Stimulated activated CD8-positive, alpha-beta memory T cell treated with anti-CD3 and anti-CD28 coated beads, Interleukin-2, amount 100 ng/mL, for 1 hour (primary cell): ENCODE data around the gene ZFYVE28.
"Not testable (repeated sequence)": the region's sequence is repeated elsewhere in the genome, so short reads cannot be mapped to it uniquely, and the experiment has no call there.

ENCODE experiments used
- DNase-seq, 2 donors: peaks; one replicate each; pipeline ENCODE4 v3.0.0-alpha.2; 2020; ENCODE audit warnings: low read depth in 2 of 2

The ZFYVE28 gene

DNA sequence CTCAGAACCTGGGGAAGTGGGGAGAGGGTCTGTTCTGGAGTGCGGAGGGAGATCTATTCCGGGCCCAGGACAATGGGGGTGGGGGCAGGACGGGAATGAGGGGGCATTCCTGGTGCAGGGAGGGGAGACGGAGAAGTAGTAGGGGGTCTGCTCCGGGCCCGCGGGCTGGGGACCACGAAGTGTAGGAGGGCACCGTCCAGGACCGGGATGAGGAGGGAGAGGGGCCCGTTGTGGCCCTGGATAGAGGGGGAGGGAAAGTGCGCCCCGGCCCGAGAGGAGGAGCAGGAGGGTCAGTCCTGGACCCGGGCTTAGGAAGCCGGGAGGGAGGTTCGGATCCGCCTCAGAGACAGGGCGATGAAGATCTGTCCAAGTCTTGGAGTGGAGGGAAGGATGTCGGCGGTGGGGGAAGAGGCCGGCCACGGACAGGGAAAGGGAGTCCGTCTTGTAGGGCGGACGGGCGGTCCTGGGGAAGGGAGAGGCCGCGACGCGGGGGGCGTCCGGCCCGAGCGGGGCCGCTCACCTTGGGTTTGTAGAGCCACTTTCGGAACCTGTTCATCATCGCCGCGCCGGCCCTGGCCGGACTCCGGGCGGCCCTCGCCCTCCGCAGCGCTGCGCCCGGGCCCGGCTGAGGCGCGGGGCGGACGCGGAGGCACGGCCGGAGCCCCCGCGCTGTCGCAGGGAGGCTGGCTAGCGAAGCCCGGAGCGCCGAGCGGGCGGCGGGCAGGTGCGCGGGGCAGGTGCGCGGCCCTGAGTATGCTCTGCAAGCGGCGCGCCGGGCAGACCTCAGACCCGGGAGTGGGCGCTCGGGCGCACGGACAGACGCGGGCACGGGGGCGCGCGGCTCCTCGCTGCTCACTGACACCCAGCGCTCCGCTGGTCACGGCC is at the start of gene ZFYVE28:
Gene ZFYVE28 (minus strand): TSS at position 881 of the 885 bp plus-strand sequence. CDS start 322 bp downstream, at position 559.
- no peak for DNase-seq

DNA sequence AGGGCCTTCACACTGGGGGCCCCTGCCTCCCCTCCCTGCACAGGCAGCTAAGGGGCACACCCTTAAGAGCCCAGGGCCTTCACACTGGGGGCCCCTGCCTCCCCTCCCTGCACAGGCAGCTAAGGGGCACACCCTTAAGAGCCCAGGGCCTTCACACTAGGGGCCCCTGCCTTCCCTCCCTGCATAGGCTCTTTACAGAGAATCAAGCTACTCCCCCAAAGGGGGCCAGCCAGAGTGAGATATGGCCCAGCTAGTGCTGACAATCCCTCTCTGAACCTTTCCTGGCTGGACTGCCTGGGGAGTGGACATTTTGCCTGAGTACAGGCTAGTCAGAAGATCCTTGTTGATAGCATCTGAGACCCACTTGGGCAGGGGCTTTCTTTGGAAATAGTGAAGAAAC is 47.1 kb upstream of the ZFYVE28 start:
- DNase-seq, result not testable (repeated sequence)

DNA sequence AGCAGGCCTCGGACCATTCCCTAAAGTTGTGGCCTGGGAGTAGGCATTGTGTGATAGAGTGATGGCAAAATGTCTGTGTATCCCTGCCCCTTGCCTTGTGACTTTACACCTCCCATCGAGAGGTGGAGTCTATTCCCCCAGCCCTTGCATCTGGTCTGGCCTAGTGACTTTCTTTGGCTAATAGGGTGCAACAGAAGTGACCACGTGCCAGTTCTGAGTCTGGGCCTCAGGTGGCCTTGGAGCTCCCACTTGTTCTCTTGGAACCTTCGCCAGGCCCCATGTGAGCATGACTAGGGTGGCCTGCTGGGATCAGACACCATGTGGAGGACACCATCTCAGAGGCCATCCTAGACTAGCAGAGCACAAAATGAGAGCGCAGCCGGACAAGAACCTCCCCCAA is 46.6 kb upstream of the ZFYVE28 start:
- no peak for DNase-seq

DNA sequence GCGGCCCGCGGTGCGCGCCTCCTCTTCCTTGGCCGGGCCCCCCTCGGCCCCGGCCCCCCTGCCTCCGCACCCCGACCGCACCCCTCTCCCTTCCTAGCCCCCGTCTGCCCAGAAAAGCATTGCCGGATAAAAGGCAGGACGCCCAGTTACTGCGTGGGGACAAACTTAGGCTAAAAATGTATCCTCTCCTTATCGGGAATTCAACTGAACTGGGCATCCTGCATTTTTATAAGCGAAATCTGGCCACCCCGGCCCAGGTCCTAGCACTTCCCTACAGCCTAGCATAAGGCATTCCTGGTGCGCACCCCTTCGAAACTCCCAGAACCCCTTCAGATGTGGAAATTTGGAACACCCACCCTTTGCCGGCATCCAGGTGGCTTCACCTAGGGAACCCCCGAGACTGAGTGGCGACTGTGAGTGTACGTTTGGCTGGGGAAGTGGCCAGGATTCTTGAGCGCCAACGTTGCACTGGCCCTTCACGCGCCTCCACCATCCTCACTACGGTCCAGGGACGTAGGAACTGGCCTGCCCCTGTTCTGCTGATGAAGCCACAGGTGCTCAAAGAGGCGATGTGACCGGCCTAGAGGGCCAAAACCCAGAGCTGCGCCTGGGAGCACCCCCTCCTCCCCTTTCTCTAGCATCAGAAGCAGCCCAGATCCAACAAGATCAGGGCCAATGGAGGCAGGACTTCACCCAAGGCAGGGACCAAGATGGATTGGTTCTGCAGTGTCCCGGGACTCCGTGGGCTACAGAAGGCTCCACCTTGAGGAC is 44.7 kb upstream of the ZFYVE28 start:
- no peak for DNase-seq

DNA sequence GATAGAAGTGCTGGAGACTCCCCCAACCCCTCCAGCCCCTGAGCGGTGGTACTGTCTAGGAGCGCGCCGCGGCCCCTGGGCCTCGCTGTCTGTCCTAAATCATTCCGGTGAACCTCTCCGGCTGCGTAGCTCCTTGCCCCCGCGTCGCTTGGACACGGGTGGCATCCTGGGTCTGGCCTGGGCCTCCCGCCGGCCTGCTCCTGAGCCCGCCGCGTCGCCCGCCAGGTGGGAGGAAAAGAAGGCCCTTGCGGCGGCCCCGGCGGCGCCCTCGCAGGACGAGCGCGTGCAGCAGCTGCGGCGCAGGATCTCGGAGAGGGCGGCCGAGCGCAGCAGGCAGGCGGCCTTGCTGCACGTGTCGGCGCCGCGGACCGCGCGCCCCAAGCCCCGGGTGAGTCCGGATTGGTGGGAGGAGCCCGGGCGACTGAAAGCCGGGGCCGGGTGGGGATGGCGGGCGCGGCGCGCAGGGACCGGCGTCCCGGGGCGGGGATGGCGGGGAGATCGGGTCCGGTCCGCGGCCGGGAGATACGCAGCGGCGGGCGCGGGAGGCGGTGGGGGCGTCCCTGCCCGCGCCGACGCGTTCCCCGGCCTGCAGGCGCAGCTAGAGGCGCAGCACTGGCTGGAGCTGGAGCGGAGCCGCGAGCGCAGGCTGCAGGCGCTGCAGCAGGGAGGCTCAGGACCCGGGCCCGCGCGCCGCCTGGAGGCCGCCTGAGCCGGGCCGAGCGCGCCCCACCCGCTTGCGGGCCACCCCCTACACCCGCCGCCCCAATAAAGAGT is 44.0 kb upstream of the ZFYVE28 start:
- DNase-seq, result peak; percentile 25 to 43

DNA sequence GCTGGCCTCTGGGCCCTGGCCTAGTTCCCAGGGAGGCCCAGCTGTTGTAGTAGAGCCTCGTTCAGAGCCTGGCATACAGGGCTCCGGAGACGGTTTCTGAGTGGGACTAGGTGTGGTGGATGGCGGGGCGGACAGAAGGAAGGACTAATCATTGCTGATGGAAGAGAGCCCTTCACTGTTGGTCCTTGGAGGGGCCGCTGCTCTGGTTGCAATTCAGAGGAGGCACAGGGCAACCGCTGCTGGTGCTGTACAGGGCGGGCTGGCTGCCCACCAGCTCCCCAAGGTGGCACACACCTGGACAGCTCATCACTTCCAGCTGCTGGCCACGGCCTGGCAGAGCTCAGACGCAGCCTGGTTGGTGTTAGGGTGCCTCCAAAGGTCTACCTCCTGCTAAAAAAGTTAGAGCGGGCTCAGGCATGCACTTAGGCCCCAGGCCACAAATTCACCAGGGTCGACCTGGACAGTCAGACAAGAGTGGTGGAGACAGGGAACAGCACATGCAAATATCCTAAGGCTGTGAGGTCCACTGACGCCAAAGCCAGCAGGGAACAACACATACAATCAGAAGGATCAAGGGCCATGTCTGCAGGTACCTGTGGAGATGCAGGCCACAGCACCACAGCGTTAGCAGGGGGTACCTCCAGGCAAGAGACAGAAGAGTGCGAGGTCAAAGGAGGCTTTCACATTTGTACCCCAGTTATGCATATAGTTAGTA is 43.0 kb upstream of the ZFYVE28 start:
- DNase-seq, result no peak

DNA sequence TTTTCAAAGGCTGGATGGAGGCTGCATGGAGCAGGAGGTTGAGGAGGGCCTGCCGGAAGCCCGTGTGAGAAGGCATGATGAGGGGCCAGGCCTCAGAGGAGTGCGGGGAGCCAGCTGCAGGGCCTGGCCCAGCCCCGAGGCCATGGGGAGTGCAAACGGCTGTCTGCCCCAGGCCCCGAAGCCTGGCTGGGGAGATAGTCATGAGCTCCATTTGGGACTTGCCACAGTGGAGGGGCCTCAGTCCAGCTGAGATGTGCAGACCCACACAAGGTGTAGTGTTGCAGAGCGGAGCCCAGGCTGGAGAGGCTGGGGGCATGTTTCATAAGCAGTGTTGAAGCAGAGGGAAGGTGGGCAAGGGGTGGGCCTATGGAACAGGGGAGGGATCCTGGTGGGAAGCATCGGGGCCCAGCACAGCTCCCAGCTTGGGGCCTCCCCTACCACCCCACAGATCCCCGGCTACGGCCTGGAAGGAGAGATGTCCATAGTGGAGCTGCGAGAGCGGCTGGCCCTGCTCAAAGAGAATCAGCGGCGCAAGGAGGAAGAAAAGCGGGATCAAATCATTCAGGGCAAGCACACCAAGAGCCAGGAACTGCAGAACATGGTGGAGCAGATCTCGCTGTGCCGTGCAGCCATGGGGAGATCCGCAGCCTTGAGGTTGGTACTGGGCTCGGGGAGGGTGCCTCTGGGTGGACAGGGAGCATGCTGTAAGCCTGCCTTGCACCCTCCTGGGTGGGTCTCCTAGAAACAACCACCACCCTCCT is 41.3 kb upstream of the ZFYVE28 start:
- DNase-seq, result no peak

DNA sequence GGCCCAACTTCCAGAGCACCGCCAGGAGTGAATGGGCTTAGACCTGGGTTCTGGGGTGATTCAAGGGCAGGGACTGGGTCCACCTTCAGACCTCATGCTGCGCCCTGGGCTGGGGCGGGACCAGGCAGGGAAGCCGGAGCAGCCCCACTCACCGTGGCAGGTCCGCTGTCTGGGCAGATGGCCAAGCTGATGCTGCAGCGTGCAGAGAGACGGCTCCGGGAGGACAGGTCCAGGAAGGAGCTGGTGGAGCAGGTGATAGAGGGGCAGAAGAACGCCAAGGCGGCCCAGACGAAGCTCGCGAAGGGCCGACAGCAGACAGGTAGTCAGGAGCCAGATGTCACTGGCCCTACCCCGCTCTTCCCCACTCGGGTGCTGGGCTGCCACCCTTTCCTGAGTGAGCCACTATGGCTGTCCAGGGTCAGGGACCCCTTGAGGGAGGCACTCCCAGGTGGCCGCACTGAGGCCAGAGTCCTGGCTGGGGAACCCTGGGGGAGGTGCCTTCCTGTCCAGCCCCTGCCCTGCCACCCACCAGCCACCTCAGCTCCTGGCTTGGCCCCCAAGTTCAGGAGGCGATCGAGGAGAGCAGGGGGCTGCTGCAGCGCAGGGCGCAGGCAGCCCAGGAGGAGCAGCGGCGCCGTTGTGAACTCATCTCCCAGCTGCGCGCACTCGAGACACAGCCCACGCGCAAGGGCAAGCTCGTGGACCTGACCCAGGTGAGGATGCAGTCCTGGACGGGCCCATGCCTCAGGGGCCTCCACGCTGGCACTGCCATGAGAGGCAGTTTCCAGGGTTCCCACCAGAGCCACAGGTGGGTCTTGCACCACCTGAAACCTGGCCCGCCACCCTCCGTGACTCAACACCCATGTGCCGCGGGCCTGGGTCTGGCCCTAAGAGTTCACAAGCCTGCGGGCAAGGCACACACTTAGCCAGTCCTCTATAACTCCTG is 40.4 kb upstream of the ZFYVE28 start:
- DNase-seq, result no peak

DNA sequence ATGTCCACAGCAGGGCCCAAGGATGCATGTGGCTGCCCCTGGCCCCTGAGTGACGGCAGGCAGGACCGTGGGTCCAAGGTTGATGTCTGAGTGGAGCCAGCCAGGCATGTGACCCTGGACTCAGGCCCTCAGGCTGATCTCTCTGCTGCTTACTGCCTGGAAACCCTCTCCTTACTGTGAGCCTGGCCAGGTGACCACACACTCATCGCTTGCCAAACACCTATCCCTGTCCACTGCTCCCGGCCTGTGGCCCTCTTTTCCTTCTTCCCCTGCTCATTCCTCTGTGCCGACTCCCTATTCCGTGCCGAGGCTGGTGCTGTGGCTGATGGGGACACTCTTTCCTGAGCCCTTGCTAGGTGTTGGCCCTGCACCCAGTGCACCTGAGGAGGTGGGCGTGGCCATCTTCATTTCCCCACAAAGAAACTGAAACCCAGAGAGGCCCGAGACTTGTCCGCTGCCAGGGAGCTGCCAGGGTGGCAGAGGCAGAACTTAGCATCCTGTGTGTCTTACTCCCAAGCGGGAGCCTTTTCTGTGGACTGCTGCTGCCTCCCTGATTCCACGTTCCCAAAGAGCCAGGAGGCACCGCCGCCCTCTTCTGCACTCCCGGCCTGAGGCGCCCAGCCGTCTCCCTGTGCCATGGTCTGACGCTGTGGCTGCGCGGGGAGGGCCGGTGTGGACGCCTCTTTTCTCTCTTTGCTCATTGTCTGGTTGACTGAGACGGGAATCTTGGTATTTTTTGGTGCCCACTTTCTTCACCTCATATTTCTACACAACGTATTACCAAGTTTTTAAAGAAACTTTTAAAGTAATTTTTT is 39.2 kb upstream of the ZFYVE28 start:
- DNase-seq, result no peak

DNA sequence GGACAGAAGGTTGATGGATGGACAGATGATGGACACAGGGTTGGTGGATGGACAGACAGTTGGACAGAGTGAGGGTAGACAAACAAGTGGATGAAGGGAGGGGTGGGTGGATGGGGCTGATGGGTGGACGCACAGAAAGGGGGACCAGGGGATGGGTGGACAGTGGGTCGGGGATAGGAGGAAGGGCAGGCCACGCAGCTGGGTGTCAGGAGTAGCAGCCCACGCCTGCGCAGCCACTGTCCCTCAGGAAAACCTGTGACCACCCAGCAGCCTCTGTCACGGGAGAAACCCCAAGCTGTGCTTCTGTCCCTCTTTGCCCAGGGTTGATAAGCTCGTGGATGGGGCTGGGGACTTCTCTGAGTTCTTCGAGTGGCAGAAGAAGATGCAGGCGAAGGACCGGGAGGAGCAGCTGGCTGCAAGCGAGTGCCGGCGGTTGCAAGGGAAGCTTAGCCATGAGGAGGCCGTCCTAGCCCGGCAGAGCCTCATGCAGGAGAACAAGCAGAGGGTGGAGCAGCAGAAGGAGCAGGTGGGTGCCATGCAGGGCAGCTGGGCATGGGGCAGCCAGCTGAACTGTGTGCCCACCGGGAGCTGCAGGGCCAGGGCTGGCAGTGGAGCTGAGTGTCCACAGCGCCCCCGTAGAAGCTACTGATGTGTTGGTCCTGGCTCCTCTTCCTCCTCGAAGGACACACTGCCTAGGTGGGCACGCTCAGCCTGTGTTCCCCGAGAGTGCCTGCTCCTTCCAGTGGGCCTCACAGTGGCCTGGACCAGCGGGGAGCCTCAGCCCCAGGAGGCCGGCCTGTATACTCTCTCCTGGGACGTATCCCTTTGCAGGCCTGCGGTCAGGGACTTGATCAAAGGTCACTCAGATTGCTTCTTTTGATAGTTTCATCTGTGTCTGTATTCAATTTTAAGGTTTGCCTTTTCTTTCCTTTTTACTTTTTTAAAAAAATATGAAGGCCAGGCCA is 33.7 kb upstream of the ZFYVE28 start:
- no peak for DNase-seq

DNA sequence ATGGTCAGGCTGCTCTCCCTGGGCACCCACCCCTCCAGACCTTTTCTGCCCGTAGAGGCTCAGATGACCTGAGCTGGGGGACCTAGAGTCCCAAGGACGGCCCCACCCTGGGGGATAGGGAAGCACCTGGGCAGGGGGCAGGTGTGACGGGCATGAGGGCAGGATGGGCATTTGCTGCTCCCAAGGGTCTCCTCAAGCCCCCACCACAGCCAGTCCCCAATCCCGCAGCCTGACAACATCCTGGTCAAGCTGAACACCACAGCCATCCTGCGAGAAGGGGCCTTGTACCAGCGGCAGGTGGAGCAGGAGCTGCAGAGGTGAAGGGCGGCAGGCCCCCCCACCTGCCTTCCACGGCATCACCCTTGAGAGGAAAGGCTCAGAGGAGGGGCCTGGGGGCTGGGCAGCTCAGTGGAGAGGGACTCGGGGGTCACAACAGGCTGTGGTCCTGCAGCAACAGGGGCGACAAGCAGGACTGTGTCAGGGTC is 32.6 kb upstream of the ZFYVE28 start:
- DNase-seq, result no peak

DNA sequence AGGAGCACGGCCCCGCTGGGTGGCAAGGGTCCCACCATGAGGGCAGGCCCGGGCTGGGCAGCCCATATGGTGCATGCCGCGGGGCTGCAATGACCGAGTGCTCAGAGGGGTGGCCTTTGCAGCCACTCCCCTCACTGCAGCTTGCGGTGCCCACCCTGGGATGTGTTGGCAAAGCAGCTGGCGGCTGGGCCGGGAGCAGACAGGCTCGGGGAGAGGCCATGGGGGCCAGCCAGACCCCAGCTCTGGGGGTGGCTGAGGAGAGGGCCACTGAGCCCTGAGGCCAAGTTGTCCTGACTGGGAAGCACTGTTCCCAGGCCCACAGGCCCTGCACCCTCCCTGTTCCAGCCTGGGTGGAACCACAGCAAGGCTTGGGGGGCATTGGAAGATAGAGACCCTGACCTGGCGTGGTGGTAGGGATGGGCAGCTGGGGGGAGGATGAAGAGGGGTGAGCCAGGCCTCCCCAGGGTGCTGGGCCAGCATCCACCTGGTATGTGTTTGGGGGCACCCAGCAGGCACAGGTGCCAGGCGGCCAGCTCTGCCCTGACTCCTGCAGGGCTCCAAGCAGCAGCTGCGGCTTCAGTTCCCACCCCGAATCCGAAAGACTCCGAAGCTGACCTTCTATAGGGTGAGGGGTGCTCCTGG is 32.1 kb upstream of the ZFYVE28 start:
- no peak for DNase-seq

DNA sequence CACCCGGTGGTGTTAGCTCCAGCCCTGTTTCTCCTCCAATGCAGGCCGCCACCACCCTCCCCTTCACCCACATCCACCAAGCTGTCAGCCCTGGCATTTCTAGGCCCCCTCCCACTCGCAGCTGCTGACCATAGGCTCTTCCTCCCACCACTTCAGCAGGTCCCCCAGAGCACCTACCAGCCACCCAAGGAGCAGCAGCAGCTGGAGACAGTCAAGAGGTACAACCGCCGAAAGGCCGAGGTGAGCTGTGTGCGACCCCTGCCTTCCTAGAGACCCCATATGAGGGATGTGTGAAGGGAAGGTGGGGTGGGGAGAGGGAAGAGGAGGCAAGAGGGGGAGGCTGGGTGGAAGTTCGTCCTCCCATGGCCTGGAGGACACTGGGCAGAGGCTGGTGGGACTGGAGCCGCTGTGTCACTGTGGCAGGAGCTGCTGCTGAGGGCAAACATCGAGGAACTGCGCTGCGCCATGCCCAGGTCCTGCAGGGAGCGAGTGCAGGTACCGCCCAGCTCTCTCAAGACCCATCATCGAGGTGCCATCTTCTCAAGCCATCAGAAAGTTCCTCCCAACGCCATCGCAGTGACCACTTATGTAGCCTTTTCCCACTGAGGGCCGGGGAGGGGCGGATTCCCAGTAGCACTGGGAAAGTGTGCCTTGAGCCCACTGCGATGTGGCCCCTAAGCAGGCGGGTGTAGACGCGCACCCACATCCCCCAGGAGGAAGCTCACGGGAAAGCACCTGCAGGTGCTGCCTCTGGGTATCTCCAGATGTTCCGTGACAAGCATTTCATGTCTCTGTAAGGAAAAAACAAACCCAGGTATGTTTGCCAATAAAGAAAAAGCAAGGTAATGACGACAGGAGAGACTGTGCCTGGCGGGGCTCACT is 31.3 kb upstream of the ZFYVE28 start:
- DNase-seq, result no peak

DNA sequence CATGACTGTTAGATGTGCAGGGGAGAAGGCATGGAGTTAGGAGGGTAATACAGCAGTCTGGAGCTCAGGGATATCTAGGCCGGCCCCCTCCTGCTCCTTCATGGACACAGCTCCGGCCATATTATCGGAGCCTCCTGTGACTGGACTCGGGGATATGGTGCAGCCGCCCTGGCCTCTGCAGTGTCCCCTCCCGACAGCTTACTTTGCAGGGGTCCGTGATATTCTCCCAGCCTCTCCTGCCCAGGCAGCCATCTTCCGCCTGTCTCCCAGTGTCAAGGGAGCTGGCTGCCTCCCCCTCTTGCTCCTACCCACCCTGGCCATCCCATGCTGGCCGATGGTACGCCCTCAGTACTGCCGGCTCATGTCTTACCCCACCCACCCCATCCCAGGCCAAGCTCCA is 30.6 kb upstream of the ZFYVE28 start:
- no peak for DNase-seq

DNA sequence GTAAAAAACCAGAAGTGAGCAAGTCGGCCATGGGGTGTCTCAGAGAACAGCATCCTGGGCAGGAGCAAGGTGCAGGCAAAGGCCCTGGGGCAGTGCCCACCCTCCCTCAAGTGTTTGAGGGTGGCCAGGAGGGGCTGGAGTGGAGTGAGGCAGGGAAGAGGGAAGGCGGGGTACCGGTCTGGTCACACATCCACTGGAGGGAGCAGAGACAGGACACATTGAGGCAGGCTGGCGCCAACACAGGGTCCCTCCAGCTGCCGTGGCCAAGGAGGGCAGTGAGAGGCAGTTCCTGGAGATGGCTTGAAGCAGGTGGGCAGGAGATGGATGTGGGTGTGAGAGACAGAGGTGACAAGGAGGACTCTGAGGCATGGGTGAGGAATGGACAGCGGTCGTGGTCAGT is 30.1 kb upstream of the ZFYVE28 start:
- DNase-seq, result no peak
